GM10248 (cell line): Measurements from ENCODE around the gene LMOD2.

Experiments used
- CTCF ChIA-PET: fragments of 300-600 bp; sonication (Branson Sonifier 250); formaldehyde crosslinking; extraction: SDS; loops from one replicate; lab custom pipeline; 2021; ENCODE audit warnings: antibody characterized with exemption; lab: Yijun Ruan, JAX
- POLR2A ChIA-PET: fragments of 350-650 bp; sonication (Branson Sonifier 250); formaldehyde crosslinking; extraction: SDS; loops from one replicate; lab custom pipeline; 2020; ENCODE audit warnings: antibody characterized with exemption; lab: Yijun Ruan, JAX
- DNase-seq: peaks from one replicate; pipeline ENCODE4 v3.0.0; 2012; ENCODE audit errors: extremely low spot score
- CTCF ChIP-seq: IDR thresholded peaks from 2 replicates; pipeline ENCODE4 v1.5.1; 2012; ENCODE audit warnings: mild to moderate bottlenecking, low read depth; ENCODE audit errors: extremely low read depth, missing control alignments, control extremely low read depth

LMOD2 gene

GRCh38 chr7:123662755-123663154 is 7.1 kb downstream of the LMOD2 start:
- ChIA-PET POLR2A (no interaction called here), CTCF (interaction anchor here (1.0 to 1.5 kb wide), 3 partner anchors 14 to 202 kb away, joined by 3 to 6 read pairs (median 4); no protein-coding TSS in a partner anchor)
- no peak for TF ChIP-seq CTCF
- DNase-seq = no peak

- DNase-seq = no peak
- CTCF ChIA-PET = interaction anchor here (1.0 kb wide), 1 partner anchor 202 kb away, joined by 3 read pairs; no protein-coding TSS in a partner anchor
- TF ChIP-seq CTCF = no peak
- POLR2A ChIA-PET = no interaction called here
These were observed 7.5 kb downstream of the LMOD2 start for GRCh38 chr7:123663200-123663599.

GRCh38 chr7:123665157-123665556 is 9.5 kb downstream of the LMOD2 start:
- ChIA-PET CTCF (interaction anchor here (1.2 kb wide), 2 partner anchors 9 to 36 kb away, joined by 3 to 5 read pairs; no protein-coding TSS in a partner anchor), POLR2A (no interaction called here)
- DNase-seq = no peak
- no peak for TF ChIP-seq CTCF

- CTCF ChIA-PET = interaction anchor here (0.8 to 1.4 kb wide), 3 partner anchors 9 to 198 kb away, joined by 3 read pairs; no protein-coding TSS in a partner anchor
- no peak for DNase-seq
- TF ChIP-seq CTCF = no peak
- POLR2A ChIA-PET = no interaction called here
These were observed 10.2 kb downstream of the LMOD2 start for GRCh38 chr7:123665896-123666295.

- TF ChIP-seq CTCF = no peak
- no peak for DNase-seq
- CTCF ChIA-PET = interaction anchor here (0.8 to 1.4 kb wide), 4 partner anchors 10 to 198 kb away, joined by 3 read pairs; no protein-coding TSS in a partner anchor
- POLR2A ChIA-PET = no interaction called here
These were observed 10.8 kb downstream of the LMOD2 start for GRCh38 chr7:123666492-123666891.

- ChIA-PET CTCF (interaction anchor here (0.9 to 1.3 kb wide), 3 partner anchors 13 to 34 kb away, joined by 3 to 5 read pairs (median 3); no protein-coding TSS in a partner anchor), POLR2A (no interaction called here)
- no peak for DNase-seq
- no peak for TF ChIP-seq CTCF
These were observed 13.8 kb downstream of the LMOD2 start for GRCh38 chr7:123669485-123669884.
